GM20431 (cell line): ENCODE measurements around the gene TNFRSF13B.
"Not testable (repeated sequence)": the region's sequence is repeated elsewhere in the genome, so short reads cannot be mapped to it uniquely, and the experiment has no call there.

Experiments
- in situ Hi-C: fragments of 300-500 bp; cut with MseI, MboI; formaldehyde crosslinking; loops from one replicate; pipeline ENCODE4 v1.15.0; 2020; ENCODE audit warnings: low sequenced_read_pairs; ENCODE audit not compliant: unreplicated experiment

TNFRSF13B gene

DNA sequence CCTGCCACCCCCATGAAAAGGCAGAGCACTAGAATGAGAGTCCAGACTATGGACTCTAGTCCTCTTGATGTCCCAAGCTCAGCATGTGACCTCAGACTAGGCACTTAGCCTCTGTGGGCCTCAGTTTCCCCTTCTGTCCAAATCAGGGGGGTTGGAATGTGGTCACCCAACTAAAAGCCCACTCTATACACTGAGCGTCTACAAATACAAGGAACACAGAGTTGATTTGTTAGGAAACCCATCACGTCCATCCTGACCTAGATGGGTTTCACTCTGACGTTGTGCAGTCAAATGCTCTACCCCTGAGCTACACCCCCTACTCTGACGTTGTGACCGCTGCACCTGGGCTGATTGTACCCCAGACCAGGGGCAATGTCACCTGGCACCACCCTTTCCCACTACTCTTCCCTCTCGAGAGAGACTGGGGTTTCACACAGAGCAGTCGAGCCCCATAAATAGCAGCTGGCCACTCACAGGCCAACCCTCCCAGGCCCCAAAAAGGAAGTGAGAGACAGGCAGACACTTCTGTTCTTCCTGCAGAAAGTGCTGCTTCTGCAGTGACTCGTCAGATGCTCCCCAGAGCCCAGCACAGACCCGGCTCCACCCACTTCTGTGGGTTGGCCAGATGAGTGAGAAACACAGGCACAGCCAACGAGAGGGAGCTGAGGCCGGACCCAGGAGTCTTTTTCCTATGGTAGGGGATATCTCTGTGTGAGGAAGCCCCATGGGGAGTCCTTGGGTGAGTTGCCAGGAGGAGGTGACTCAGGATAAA lies 16.1 kb upstream of the TNFRSF13B start:
- in situ Hi-C loops, result no loop called here

DNA sequence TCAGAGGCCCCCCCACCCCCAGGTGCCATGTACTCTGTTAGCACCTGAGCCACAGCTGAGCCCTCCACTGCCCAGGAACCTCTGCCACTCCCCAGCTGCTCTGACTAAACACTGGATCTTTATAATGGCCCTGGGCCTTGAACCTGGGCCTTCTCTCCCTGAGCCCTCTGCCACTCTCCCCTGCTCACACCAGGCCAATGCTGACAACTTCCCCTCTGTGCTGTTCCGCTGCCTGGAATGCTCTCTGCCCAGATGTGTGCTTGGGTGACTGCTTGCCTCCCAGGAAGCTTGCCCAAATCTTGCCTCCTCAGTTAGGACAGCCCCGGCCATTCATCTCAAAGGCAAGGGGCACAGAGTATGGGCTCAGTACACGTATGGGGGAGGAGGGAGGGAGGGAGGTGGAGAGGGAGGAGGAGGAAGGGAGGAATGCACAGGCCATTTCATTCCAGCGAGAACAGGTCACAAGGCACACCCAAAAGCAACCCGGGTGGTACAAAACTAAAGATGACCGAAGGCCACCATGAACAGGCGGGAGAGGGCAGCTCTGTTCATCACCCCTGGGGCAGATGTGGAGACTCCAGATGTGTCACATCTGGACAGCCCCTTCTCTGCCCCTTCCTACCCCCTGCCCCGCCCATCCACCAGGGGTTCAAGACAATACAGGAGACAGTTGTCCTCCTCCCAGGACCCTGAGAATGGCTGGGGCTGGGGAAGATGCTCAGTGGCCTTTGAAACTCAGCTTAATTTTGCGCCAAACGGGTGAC lies 15.3 kb upstream of the TNFRSF13B start:
- in situ Hi-C loops, result no loop called here

DNA sequence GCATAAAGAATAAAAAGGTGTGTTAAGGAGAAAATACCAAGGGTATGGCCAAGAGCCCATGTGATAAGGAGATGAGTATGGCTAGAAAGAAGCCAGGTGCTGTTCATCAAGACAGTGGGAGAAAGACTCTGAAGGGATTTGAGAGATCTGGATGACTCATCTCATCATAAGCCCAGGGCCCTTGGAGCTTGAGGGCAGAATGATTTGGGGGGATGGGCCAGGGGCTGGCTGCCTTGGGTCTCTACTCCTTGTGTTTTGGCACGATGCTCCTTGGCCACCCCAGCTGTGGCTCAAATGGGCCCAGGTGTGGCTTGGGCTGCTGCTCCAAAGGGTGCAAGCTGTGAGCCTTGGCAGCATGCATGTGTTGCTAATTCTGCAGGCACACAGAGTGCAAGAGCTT lies 14.5 kb upstream of the TNFRSF13B start:
- in situ Hi-C loops, result no loop called here

DNA sequence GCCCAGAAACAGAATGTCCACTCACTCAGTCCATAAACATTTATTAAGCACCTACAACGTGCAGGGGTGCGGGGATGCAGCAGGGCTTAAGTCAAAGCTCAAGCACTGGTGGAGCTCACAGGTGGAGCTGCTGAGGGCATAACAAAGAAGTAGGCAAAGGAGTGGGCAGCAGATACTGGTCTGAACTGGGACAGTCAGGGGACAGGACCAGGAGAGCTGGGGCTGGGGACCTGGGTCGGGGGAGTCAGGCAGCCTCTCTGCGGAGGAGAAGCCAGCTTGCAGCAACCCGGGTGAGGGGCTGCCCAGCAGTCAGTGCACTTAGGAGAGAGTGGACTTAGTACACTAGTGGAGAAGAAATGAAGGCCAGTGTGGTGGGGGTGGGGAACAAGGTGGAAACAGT lies 10.0 kb upstream of the TNFRSF13B start:
- in situ Hi-C loops, result no loop called here

DNA sequence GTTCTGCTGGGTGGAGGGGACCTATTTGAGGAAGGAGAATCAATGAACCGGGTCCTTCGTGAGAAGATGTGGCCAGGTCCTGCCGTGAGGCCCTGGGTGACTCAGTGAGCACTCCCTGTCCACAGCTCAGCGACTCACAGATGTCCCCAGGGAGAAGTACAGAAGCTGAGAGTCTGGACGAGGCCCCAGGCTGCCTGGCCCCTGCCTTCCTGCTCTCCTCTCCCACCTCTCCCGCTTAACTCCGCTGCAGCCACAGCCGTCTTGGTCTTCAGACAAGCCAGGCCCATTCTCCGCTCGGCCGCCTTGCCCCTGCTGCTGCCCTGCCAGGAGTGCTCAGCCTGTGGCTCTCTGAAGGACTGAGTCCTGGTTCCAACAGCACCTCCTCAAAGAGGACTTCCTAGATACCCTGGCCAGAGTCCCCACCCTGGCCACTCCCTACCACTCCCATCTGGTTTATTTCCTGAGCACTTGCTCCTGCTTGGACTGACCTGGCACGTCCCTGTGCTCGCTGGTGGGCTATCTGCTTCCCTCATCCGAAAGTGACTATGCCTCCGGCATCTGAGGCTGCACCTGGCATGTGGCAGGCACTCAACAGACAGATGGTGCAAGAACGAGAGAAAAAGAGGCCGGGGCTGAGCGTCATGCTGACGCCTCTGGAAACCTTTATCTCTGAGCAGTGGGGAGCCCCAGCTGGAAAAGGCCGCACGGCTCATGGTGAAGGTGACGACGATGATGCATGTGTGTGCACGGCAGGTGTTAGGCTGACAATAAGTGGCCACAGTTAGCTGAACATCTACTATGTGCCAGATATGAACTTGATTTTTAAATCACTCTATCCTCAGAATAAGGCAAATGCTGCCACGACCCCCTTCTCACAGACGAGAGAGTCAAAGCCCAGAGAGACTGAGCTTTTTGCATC lies 9.2 kb upstream of the TNFRSF13B start:
- in situ Hi-C loops, result no loop called here

DNA sequence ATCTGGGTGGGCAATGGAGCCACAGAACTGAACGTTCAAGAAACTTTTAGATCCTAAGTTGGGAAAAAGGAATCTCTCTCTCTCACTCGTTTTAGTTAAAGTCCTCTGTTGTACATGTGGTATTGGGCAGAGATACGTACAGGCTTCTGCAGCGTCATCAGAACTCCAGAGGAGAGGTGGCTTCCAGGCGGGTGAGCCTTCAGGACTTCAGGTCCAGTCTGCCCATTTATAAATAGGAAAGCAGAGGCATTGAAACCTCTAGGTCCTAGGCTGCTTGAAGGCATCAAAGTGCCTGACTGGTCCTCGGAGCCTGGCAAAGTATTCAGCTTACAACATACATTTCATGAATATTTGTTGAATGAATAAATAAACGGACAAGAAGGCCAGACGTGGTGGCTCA lies 8.1 kb upstream of the TNFRSF13B start:
- in situ Hi-C loops, result no loop called here

DNA sequence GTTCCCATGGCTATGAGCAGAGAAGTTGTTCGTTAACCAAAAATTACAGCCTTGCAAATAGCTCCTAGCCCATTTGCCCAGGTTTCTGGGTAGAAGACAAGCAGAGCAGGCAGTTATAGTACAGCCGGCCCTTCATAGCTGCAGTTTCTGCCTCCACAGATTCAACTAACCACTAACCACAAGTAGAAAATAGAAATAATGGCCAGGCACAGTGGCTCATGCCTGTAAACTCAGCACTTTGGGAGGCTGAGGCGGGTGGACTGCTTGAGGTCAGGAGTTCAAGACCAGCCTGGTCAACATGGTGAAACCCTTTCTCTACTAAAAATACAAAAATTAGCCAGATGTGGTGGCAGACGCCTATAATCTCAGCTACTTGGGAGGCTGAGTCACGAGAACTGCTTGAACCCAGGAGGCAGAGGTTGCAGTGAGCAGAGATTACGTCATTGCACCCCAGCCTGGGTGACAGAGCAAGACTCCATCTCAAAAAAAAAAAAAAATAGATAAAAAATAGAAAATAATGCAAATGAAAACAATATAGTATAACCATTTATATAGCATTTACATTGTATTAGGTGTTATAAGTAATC lies 7.4 kb upstream of the TNFRSF13B start:
- in situ Hi-C loops, result not testable (repeated sequence)

DNA sequence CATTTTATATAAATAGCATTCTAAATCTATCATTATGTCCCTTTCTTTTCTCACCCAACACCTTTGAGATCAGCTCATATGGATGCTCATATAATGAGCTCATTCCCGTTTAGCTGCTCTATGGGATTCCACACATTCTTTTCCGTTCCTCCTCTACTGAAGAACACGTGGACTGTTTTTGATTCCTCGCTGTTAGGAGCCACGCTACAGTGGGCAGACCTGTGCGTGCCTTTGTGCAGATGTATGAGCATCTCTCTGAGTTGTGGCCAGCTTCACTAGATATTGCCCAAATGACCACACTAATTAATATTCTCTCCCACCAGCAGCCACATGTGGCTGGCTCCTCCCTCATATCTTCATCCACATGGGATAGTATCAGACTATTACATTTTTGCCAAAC lies 6.0 kb upstream of the TNFRSF13B start:
- in situ Hi-C loops, result no loop called here

DNA sequence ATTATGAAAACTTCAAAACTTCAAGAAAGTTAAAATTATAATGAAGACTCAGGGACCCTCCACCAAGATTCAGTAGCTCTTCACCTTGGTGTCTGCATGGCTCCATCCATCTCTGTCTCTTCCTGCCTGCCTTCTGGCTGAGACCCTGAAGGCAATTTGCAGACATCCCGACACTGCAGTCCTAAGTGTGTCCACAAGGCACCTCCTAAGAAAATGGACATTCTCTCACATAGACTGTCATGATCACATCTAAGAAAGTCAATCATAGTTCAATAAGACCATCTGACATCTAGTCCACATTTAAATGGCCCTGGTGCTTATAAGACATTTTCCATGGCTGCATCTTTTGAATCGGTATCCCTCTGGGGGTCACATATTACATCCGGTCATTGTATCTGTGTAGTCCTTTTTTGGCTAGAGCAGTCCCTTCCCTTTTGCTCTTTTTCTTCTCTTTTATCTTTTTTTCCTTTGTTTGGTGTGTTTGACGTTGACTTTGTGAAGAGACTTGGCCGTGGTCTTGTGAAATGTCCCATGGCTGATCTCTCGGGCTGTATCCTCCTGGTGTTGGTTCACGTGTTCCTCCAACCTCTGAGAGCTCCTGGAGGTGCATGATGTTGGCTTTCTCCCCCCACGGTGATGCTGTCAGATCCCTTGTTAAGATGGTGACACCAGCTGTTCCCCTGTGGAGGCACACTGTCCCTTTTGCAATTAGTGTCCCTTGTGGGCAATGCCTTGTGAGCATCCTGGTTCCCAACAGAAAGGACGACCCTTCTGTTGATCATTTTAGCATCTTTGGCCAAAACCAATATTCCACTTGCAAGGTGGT lies 5.0 kb upstream of the TNFRSF13B start:
- in situ Hi-C loops, result no loop called here

DNA sequence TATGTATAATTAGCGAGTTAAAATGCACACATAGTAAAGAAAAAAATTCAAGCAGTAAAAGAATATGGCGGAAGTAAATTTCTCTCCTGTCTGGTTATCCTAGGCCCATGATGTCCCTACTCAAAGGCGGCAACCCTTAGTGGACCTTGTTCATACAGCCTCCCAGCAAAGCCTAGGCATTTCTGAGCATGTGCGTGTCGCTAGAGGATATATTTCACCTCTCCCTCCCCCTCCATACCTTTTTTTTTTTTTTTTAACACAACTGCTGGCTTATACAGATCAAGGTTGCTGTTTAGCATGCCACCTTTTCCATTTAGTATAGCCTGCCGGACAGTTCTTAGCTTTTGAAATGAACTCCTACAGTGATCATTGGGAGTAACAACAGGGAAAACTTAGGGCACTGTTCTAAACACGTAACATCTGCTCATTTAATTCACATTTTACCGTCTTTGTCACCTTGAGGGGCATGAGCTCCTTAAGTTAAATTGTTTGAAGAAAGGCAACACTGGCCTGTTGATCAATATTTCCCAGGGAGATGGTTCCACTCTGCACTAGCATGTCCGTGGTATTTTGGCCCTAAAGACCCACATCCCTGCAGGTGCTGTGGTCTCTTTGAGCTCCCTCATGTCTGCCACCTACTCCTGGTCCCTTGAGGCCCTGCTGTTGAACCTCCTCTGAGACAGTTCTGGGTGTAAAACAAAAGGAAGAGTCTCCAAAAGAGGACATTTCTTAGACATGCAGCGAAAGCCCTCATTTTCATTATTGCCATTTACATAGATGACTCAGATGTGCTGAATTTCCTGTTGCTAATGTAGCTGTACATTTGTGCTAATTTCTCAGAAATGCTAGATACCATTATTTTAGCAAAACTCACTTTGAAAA lies 4.1 kb upstream of the TNFRSF13B start:
- in situ Hi-C loops, result no loop called here

DNA sequence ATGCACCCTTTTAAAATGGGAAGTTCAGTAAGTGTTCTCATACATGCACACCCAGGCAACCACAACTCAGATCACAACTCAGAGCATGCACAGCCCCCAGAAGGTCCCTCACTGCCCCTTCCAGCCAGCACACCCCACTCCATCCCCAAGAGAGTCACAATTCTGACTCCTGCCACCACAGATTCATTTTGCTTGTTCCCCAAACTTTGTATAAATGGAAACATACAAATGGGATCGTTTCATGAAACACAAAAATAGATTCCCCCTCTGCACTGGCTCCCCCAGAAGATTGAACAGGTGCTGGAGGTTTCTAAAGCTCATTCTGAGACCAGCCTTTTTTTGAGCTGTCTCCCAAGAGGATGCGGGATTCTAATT lies 3.3 kb upstream of the TNFRSF13B start:
- in situ Hi-C loops, result no loop called here

DNA sequence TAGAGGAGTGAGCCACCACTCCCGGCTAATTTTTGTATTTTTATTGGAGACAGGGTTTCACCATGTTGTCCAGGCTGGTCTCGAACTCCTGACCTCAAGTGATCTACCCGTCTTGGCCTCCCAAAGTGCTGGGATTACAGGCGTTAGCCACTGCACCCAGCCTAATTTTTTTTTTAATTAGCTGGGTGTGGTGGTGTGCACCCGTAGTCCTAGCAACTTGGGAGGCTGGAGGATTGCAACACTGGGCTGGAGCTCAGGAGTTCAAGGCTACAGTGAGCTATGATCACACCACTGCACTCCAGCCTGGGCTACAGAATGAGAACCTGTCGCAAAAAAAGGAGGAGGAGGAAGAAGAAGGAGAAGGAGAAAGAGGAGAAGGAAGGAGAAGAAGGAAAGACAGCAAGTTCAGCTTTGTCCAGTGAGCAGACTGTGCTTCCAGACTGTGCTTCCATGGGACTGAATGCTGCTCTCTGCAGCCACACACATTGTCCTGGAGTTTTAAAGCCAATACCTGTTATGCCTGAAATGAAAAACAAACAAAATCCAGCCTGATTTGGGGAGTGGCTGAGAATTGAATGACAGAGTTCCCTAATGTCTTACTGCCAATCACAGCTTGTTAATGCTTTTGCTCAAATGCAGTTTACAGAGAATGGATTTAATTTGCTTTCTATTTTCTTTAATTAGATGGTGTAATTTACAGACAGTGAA lies 2.8 kb upstream of the TNFRSF13B start:
- in situ Hi-C loops, result no loop called here

DNA sequence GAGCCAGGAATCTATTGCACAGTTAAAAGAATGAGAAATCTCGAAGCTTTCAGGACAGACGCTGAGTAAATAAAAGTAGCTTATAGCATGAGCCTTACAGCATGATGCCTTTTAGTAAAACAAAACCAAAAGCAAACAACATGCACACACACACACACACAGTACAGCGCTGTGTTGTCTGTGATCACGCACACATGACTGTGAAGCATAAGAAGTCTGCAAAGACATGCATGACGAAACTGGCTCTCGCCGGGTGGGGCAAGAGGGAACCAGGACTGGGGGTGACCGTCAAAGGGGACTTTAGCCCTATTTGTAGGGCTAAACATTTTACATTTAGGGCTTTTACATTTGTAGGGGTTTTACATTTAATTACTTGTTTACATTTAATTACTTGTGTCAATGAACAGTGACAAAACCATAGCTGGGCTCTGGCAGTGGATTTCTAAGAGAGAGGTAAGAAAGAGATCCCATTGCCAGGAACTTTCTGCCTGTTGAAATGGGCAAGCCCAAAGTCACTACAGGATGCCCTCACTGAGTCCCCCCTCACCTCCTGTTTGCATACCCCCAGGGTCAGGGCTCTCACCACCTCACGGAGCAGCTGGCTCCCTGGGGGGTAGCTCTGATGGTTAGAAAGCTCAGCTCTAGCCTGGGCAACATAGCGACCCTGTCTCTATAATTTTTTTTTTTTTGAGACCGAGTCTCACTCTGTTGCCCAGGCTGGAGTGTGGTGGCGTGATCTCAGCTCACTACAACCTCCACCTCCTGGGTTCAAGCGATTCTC lies 2.0 kb upstream of the TNFRSF13B start:
- in situ Hi-C loops, result no loop called here

DNA sequence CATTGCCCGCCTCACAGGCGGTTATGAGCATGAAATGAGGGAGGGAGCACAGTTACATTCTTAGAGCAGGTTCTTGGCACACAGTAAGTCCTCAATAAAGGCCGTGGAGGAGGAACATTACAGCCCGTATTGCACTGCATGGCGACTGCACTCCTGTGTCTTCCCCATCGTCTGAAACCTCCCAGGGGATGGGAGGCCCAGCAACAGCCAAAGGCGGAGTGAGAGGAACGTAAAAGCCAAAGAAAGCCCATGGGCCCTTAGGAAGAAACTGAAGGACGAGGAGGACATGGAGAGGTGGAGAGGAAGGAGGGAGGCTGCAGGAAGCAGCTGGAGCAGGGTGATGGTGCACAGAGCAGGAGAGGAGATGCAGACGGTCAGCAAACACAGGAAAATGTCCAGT lies 1.1 kb upstream of the TNFRSF13B start:
- in situ Hi-C loops, result not testable (repeated sequence)

DNA sequence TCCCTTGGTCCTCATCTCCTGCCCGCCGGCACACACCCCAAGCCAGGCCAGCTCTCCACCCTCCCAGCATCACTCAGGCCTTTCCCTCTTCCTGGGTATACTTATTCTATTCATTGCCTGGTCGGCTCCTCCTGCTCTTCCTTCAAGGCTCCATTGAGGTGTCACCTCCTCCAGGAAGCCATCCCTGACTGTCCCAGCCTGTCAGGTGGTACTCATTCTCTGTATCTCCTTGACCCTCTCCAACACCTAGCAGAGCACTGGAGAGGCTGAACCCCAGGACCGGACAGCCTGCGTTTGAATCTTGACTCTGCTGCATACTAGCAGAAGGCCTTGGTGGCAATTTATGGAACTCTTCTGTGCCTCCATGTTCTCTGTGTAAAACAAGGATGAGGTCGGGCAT lies 428 bp upstream of the TNFRSF13B start:
- in situ Hi-C loops, result no loop called here

DNA sequence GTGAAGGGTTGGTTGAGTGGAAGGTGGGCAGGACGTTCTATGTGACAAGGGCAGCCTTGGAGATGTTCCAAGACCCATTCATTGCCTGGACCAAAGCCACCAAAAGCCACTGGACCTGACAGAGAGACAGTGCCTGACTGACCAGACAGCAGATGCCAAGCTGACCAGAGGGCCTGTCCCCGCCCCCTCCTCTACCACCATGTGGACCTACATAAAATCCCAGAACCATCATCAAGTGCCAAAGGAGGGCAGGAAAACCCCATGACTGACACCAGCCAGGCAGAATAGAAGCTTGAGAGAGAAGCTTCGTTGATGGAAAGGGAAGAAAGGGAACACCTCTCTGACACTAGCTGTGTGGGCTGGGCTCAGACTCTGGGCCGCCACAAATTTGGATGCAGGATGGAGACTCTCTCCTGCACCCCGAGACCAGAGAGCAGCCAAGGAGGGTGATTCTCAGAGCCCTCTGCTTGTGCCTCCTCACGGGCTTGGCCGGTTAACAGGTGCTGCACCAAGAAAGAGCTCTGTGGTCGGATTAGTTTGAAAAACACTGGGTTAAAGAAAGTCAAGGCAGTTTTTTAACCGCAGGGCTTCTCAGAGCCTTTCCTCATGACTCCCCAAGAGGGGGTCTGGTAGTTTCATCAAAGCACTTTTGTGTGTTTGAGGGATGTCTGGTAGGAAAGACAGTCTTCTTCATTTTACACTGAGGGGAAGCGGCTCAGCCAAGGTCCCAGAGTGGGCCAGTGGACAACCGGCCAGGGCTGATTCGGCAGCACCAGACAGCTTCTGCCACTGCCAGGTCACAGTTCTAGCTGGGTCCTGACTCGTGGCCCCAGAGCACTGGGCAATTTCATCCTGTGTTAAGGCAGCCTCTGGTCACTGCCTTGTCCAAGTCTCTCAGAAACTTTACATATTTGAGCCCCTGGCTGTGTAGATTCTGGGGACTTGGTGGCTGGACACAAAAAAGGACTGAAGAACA lies 1.7 kb downstream of the TNFRSF13B start:
- in situ Hi-C loops, result no loop called here
